ENCODE data around the gene SEMA6B. TPM values are rescaled to one million over a fixed set of nuclear protein-coding genes. Genes with fewer than 3 reads are reported as not detected.

Gene SEMA6B
- total RNA-seq, 1 experiment from 2014 or later, result 38.4 TPM

- H4K20me1 ChIP-seq (ENCODE audit: control insufficient read depth, insufficient read depth, insufficient read length), result no peaks in the 10 kb centered on the region
- no peak overlapping the region for H3K14ac ChIP-seq (ENCODE audit: insufficient read depth, low read length)
- no peak overlapping the region for H4K91ac ChIP-seq (ENCODE audit: insufficient read length, low read depth, low read length)
- no peak overlapping the region for H3K27ac ChIP-seq (ENCODE audit: insufficient read length, low read depth, low read length)
- no peak overlapping the region for H4K8ac ChIP-seq (replicated peaks; ENCODE audit: insufficient read length, low read depth, low read length)
- H2BK12ac ChIP-seq (ENCODE audit: insufficient read length, low read depth, low read length), result no peak overlapping the region
- no peak overlapping the region for H3K9ac ChIP-seq (ENCODE audit: extremely low read depth, insufficient read length, low read length)
- no peak overlapping the region for H4K5ac ChIP-seq (ENCODE audit: insufficient read length, low read depth, low read length)
- Mint-ChIP-seq H3K27me3 (ENCODE audit: low read depth) (peaks cover 54% of the 10 kb centered on the region), H3K4me3 (no peak overlapping the region; a peak in 1 of 5 replicates), H3K9me3 (no peaks in the 10 kb centered on the region; a peak in 2 of 5 replicates), H3K36me3 (ENCODE audit: insufficient read depth in 1 of 3, low read depth in 3 of 3) (no peaks in the 10 kb centered on the region; a peak in 1 of 7 replicates), H3K27ac (no peak overlapping the region), H3K4me1 (peaks cover 4 to 9% of the 10 kb centered on the region in 2 experiments; a peak in 3 of 4 replicates)
- peaks cover 11% of the 10 kb centered on the region for H3K23me2 ChIP-seq (ENCODE audit: insufficient read length, low read depth, low read length, poor library complexity, severe bottlenecking)
- no peak overlapping the region for H2BK15ac ChIP-seq (ENCODE audit: low read depth, low read length)
- H2BK120ac ChIP-seq (ENCODE audit: low read depth, low read length, poor library complexity, severe bottlenecking), result no peak overlapping the region
- no peaks in the 10 kb centered on the region for H3K79me1 ChIP-seq (ENCODE audit: insufficient read depth, low read depth, low read length, poor library complexity, severe bottlenecking)
- no peak overlapping the region for H2AFZ ChIP-seq (ENCODE audit: low read length)
- no peak overlapping the region for H2BK5ac ChIP-seq (ENCODE audit: insufficient read length, low read length)
- WGBS (ENCODE audit: extremely low coverage, insufficient read length, low lambda C conversion rate), result no CpG with 5 or more reads among the region's 5 CpGs
- H3K4me1 ChIP-seq (ENCODE audit: insufficient read depth, low read length), result no peaks in the 10 kb centered on the region
- no peak overlapping the region for H3K56ac ChIP-seq (ENCODE audit: insufficient read length, low read depth, low read length)
- H3K4me2 ChIP-seq (ENCODE audit: insufficient read depth, insufficient read length, low read length), result no peak overlapping the region
- no peaks in the 10 kb centered on the region for H3K9me3 ChIP-seq (ENCODE audit: control insufficient read depth, low read depth, low read length)
- H3K27me3 ChIP-seq (ENCODE audit: insufficient read depth, low read length), result no peaks in the 10 kb centered on the region; the same call in 1 of the 2 replicates
- H3K4ac ChIP-seq (ENCODE audit: low read depth, low read length), result no peak overlapping the region
- no peak for DNase-seq
- TF ChIP-seq CTCF (conservative IDR thresholded peaks at IDR 0.05), result no peak
- no peak overlapping the region for H3K23ac ChIP-seq (ENCODE audit: insufficient read length, low read depth, low read length)
- H3K18ac ChIP-seq (ENCODE audit: insufficient read length, low read depth, low read length), result no peak overlapping the region
- no peak overlapping the region for H2BK20ac ChIP-seq (ENCODE audit: low read depth, low read length, poor library complexity, severe bottlenecking)
- no peaks in the 10 kb centered on the region for H3K79me2 ChIP-seq (ENCODE audit: insufficient read depth, low read length)
- H2AK5ac ChIP-seq (ENCODE audit: insufficient read length, low read length), result no peak overlapping the region
- no peak overlapping the region for H3T11ph ChIP-seq (ENCODE audit: low read length)
Measured at GRCh38 chr19:4600893-4601292, 41.4 kb upstream of the SEMA6B start.

All from H9 (cell line).